Measurements from ENCODE around the gene KCNQ2. TPM values are rescaled to one million over a fixed set of nuclear protein-coding genes. Genes with fewer than 3 reads are reported as not detected.

The KCNQ2 gene
- total and polyA plus RNA-seq, 3 donors from 2014 or later = 36.2 to 60.9 (median 49.2) TPM

DNA sequence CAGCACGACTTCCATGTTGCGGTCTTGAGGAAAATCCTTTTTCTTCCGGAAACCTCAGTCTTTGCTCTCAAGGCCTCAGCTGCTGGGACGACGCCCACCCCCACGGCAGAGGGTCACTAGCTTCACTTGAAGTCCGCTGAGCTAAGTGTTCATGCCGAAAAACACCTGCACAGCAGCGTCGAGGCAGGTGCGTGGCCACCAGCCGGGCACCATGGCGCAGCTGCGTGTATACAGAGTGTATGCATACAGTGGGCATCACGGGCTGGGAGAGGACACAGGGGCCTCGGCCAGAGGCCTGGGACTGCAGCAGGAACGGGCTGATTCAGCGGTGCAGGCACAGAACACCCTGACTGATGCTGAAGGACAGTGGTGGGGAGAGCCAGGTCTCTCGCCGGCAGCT is 20.1 kb downstream of the KCNQ2 start:
- H3K27me3 ChIP-seq = no peaks in the 10 kb centered on the region
- intact Hi-C loops (cut with DNase I; ENCODE audit: low total_unique reads) = no loop called here
- DNase-seq = no peak
- H3K9me3 ChIP-seq = no peaks in the 10 kb centered on the region
- no peak overlapping the region for H3K4me3 ChIP-seq
- H3K27ac ChIP-seq = no peak overlapping the region
- TF ChIP-seq POLR2A (IDR thresholded peaks at IDR 0.05) (no peak), CTCF (IDR thresholded peaks at IDR 0.05) (no peak)
- H3K4me1 ChIP-seq = no peaks in the 10 kb centered on the region
- no peaks in the 10 kb centered on the region for H3K36me3 ChIP-seq (ENCODE audit: low read depth, missing control alignments)
- 81 to 87% methylated on average over 11 to 20 of the region's 20 CpGs for WGBS, 2 donors

GRCh38 chr20:63451821-63452220 is 20.6 kb downstream of the KCNQ2 start:
- Histone ChIP-seq H3K36me3 (ENCODE audit: low read depth, missing control alignments) (no peaks in the 10 kb centered on the region), H3K4me1 (no peaks in the 10 kb centered on the region), H3K27ac (no peak overlapping the region), H3K4me3 (no peak overlapping the region), H3K27me3 (no peaks in the 10 kb centered on the region), H3K9me3 (no peaks in the 10 kb centered on the region)
- no peak for DNase-seq
- 93 to 100% methylated on average over 2 to 13 of the region's 17 CpGs for WGBS, 2 donors
- intact Hi-C loops (cut with DNase I; ENCODE audit: low total_unique reads) = no loop called here
- TF ChIP-seq CTCF (IDR thresholded peaks at IDR 0.05) (no peak), POLR2A (IDR thresholded peaks at IDR 0.05) (no peak)

DNA sequence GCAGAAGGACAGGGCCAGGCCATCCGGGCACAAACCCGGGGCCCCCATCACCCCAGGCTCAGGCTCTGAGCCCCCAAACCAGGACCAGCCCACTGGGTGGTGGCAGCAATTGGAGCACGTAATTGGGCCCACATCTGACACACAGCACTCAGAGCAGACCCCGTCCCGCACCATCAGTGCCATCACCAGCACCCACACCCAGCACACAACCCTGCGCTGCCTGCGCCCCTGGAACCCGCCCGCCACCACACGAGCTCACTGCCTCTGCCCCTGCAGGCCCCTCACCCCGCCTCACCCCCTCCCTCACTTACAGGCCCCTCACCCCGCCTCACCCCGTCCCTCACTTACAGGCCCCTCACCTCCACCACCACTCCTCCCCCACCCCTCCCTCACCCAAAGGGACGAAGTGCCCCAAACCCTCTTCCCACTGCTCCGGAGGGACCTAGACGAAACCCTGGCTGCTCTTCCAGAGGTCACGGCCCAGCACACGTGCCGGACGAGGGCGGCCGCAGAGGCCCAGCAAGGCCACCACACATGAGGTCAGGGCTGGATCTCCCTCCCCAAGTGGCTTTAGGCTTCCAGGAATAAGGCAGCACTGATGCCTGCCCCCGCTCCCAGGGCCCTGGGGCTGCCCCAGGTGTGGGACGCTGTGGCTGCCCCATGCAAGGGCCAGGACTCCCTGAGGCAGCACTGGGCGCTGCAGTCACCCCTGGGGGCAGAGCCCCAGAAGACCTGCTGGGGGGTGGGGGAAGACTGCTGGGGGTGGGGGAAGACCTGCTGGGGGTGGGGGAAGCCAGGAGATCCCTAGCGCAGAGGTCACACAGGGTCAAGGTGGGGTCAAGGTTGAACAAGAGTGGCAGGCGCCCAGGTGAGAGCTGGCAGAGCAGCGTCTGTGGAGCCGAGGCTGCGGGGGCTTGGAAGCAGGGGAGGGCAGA is 22.4 kb downstream of the KCNQ2 start:
- Histone ChIP-seq H3K27me3 (no peaks in the 10 kb centered on the region), H3K4me3 (no peak overlapping the region), H3K9me3 (no peaks in the 10 kb centered on the region), H3K4me1 (no peaks in the 10 kb centered on the region), H3K27ac (no peak overlapping the region), H3K36me3 (ENCODE audit: low read depth, missing control alignments) (no peaks in the 10 kb centered on the region)
- TF ChIP-seq POLR2A (IDR thresholded peaks at IDR 0.05) (no peak), CTCF (IDR thresholded peaks at IDR 0.05) (no peak)
- intact Hi-C loops (cut with DNase I; ENCODE audit: low total_unique reads) = no loop called here
- DNase-seq = no peak
- WGBS, 2 donors = 73 to 75% methylated on average over 27 of the region's 30 CpGs

- Histone ChIP-seq H3K4me1 (no peaks in the 10 kb centered on the region), H3K9me3 (no peaks in the 10 kb centered on the region), H3K27ac (no peak overlapping the region), H3K27me3 (no peaks in the 10 kb centered on the region), H3K4me3 (no peak overlapping the region), H3K36me3 (ENCODE audit: low read depth, missing control alignments) (no peaks in the 10 kb centered on the region)
- WGBS, 2 donors = 92 to 95% methylated on average over 5 of the region's 5 CpGs
- TF ChIP-seq POLR2A (IDR thresholded peaks at IDR 0.05) = no peak
- TF ChIP-seq CTCF (IDR thresholded peaks at IDR 0.05) = no peak
- intact Hi-C loops (cut with DNase I; ENCODE audit: low total_unique reads) = no loop called here
- DNase-seq = no peak
Observed at GRCh38 chr20:63449025-63449424, 23.4 kb downstream of the KCNQ2 start.

DNA sequence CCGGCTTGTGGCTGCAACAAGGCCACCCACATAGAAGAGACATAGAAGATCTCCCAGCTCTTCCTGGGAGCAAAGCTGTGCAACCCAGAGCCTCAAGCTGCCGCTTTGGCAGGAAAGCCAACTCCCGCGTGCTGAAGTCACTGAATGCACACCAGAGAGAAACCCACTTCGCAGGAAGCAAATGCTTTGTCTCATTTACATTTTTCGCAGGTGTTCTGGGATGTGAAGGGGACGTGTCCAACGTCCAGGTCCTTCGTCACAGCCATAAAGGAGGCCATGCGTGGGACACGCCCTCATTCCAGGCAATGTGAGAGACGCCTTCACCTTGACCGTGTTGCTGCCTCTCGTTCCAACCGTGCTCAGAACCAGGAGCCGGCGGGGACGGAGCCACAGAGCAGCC is 24.4 kb downstream of the KCNQ2 start:
- Histone ChIP-seq H3K27me3 (no peaks in the 10 kb centered on the region), H3K4me3 (no peak overlapping the region), H3K9me3 (no peaks in the 10 kb centered on the region), H3K36me3 (ENCODE audit: low read depth, missing control alignments) (no peaks in the 10 kb centered on the region), H3K27ac (no peak overlapping the region), H3K4me1 (no peaks in the 10 kb centered on the region)
- 34 to 54% methylated on average over 7 to 18 of the region's 18 CpGs for WGBS, 2 donors
- no peak for DNase-seq
- intact Hi-C loops (cut with DNase I; ENCODE audit: low total_unique reads) = no loop called here
- TF ChIP-seq POLR2A (IDR thresholded peaks at IDR 0.05) (no peak), CTCF (IDR thresholded peaks at IDR 0.05) (no peak)

Data from testis (tissue), 3 donors.